ENCODE measurements around the gene DNAJC30. TPM values are rescaled to one million over a fixed set of nuclear protein-coding genes. Genes with fewer than 3 reads are reported as not detected.

DNAJC30 gene
- total RNA-seq, 1 experiment from 2014 or later = 6.8 TPM

GRCh38 chr7:73703225-73703624 is 20.0 kb upstream of the DNAJC30 start (continued):
- no peak for TF ChIP-seq CTCF (IDR thresholded peaks at IDR 0.05)
- no peak for TF ChIP-seq ZNF512 (CRISPR knock-in tag; IDR thresholded peaks at IDR 0.05; ENCODE audit: borderline replicate concordance)
- no peak for TF ChIP-seq SOX15 (CRISPR knock-in tag; IDR thresholded peaks at IDR 0.05)
- no peak for TF ChIP-seq JUN (CRISPR knock-in tag; IDR thresholded peaks at IDR 0.05)
- TF ChIP-seq MYBL2 (CRISPR knock-in tag; IDR thresholded peaks at IDR 0.05) = peak; percentile 67; the same call in 1 of the 2 replicates
- 0 out of 2 replicates have a peak, but pooled peaks have one; percentile 26 for TF ChIP-seq FOXP1 (CRISPR knock-in tag; IDR thresholded peaks at IDR 0.05; ENCODE audit: borderline replicate concordance)
- no peak for TF ChIP-seq GABPB1 (CRISPR knock-in tag; IDR thresholded peaks at IDR 0.05)
- no peak for TF ChIP-seq ZNF121 (CRISPR knock-in tag; IDR thresholded peaks at IDR 0.05)
- no peak for TF ChIP-seq FOXP4 (CRISPR knock-in tag; IDR thresholded peaks at IDR 0.05)
- TF ChIP-seq IRF2 (CRISPR knock-in tag; IDR thresholded peaks at IDR 0.05; ENCODE audit: borderline replicate concordance, low read depth) = 0 out of 2 replicates have a peak, but pooled peaks have one; percentile 25
- no peak for TF ChIP-seq EMX1 (CRISPR knock-in tag; IDR thresholded peaks at IDR 0.05)

GRCh38 chr7:73702665-73703064 is 19.4 kb upstream of the DNAJC30 start:
- Mint-ChIP-seq H3K27ac (no peak overlapping the region), H3K4me1 (peaks cover 15% of the 10 kb centered on the region), H3K36me3 (peaks cover 14% of the 10 kb centered on the region), H3K27me3 (ENCODE audit: low read depth) (no peaks in the 10 kb centered on the region), H3K9me3 (no peaks in the 10 kb centered on the region), H3K4me3 (no peak overlapping the region)
- TF ChIP-seq PREB (CRISPR knock-in tag; IDR thresholded peaks at IDR 0.05; ENCODE audit: borderline replicate concordance) = no peak
- TF ChIP-seq SP1 (CRISPR knock-in tag; conservative IDR thresholded peaks at IDR 0.05) = no peak
- TF ChIP-seq SOX15 (CRISPR knock-in tag; IDR thresholded peaks at IDR 0.05) = no peak
- no peak for TF ChIP-seq HMGXB4 (CRISPR knock-in tag; IDR thresholded peaks at IDR 0.05)
- no peak for TF ChIP-seq ATF2 (CRISPR knock-in tag; IDR thresholded peaks at IDR 0.05; ENCODE audit: borderline replicate concordance, low read depth)
- POLR2A ChIA-PET = interaction anchor here (0.6 to 1.1 kb wide), 2 partner anchors 22 to 235 kb away, joined by 3 to 5 read pairs; no protein-coding TSS in a partner anchor
- ATAC-seq = no peak
- CTCF ChIA-PET = interaction anchor here (0.6 to 8.0 kb wide), 10 partner anchors 9 to 108 kb away, joined by 3 to 61 read pairs (median 8); partner anchors contain the start of gene VPS37D
- no peak for DNase-seq (ENCODE audit: low spot score)
